ENCODE data around the gene FHAD1. TPM values are rescaled to one million over a fixed set of nuclear protein-coding genes. Genes with fewer than 3 reads are reported as not detected.

The FHAD1 gene
- total and polyA plus RNA-seq, 9 of the 15 experiments (the other 6 are each of a cell fraction or from before 2014, with no cell fraction given), result 0.32 to 2.1 (median 1.5) TPM; not detected in 1

DNA sequence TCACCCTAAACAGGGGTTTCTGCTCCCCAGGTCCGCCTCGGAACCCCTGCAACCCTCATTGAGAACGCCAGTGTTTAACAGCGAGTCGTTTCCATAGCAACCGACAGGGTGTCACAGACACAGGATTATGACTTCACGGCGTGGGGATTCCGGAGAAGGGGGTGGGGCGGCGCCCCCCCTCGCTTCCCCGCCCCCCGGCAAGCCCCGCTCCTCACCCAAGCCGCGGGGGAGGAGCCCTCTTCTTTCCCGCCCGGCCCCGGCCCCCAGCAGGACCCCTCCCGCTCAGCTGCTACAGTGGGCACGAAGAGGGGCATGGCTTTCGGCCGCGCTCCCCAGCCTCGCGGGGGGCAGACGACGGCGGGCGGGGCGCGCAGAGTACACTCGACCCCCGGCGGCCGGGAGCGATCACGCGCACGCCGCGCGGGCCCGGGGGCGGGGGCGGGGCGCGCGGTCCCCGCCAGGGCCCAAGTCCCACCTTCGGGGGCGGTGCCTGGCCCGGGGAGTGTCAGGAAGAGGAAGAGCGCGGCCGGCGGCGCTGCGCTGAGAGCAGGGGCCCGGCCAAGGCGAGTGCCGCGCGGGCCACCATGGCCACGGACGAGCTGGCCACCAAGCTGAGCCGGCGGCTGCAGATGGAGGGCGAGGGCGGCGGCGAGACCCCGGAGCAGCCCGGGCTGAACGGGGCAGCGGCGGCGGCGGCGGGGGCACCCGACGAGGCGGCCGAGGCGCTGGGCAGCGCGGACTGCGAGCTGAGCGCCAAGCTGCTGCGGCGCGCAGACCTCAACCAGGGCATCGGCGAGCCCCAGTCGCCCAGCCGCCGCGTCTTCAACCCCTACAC is 162.6 kb downstream of the FHAD1 start, which contains the start of gene EFHD2 (continued):
- TF ChIP-seq, protein P1, sequence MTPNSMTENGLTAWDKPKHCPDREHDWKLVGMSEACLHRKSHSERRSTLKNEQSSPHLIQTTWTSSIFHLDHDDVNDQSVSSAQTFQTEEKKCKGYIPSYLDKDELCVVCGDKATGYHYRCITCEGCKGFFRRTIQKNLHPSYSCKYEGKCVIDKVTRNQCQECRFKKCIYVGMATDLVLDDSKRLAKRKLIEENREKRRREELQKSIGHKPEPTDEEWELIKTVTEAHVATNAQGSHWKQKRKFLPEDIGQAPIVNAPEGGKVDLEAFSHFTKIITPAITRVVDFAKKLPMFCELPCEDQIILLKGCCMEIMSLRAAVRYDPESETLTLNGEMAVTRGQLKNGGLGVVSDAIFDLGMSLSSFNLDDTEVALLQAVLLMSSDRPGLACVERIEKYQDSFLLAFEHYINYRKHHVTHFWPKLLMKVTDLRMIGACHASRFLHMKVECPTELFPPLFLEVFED (CRISPR knock-in tag; conservative IDR thresholded peaks at IDR 0.05), result no peak
- TF ChIP-seq ZNF609 (CRISPR knock-in tag; IDR thresholded peaks at IDR 0.05; ENCODE audit: borderline replicate concordance) (no peak), ATF2 (CRISPR knock-in tag; IDR thresholded peaks at IDR 0.05) (0 out of 2 replicates have a peak, but pooled peaks have one; percentile 39), POLR2B (IDR thresholded peaks at IDR 0.05; ENCODE audit: low read depth, partially characterized antibody) (no peak), RREB1 (CRISPR knock-in tag; IDR thresholded peaks at IDR 0.05) (peak; percentile 77), ZNF23 (CRISPR knock-in tag; IDR thresholded peaks at IDR 0.05) (no peak), OTX1 (CRISPR knock-in tag; IDR thresholded peaks at IDR 0.05) (no peak), SLC30A9 (CRISPR knock-in tag; IDR thresholded peaks at IDR 0.05) (no peak), ARNT (IDR thresholded peaks at IDR 0.05) (no peak), FOXM1 (IDR thresholded peaks at IDR 0.05; ENCODE audit: low read depth) (no peak), FOXM1 (CRISPR knock-in tag; IDR thresholded peaks at IDR 0.05; ENCODE audit: low read depth) (0 out of 2 replicates have a peak, but pooled peaks have one; percentile 51), NCOA4 (IDR thresholded peaks at IDR 0.05; ENCODE audit: partially characterized antibody) (no peak), TAF7 (tag; IDR thresholded peaks at IDR 0.05) (no peak), TFAM (CRISPR knock-in tag; conservative IDR thresholded peaks at IDR 0.05) (no peak)

Measured in K562 (cell line).